IMR-90 (cell line): Measurements from ENCODE around the gene EPB41L4A. TPM values are rescaled to one million over a fixed set of nuclear protein-coding genes. Genes with fewer than 3 reads are reported as not detected.

Experiments used
- ATAC-seq: fragments of 200-7000 bp; cut with Tn5 transposase; 2 replicates; pipeline ENCODE4 v1.9.1; 2020; ENCODE audit warnings: low read depth, mild to moderate bottlenecking, moderate library complexity
- BruUV-seq: library from RNA; stranded (reverse); fragments of 400-500 nt; replicated peaks from 2 replicates; lab custom pipeline; 2021; lab: Mats Ljungman, UMichigan
- CTCF ChIA-PET: fragments of 300-600 bp; formaldehyde crosslinking; extraction: SDS; loops from one replicate; lab custom pipeline; 2021; ENCODE audit warnings: antibody characterized with exemption; lab: Yijun Ruan, JAX
- POLR2A ChIA-PET: fragments of 300-600 bp; sonication (Branson Sonifier 250); formaldehyde crosslinking; loops from one replicate; lab custom pipeline; 2022; ENCODE audit warnings: antibody characterized with exemption; ENCODE audit not compliant: unreplicated experiment; lab: Charles Lee
- DNase-seq: peaks from one replicate; pipeline ENCODE4 v3.0.0; 2013
- H2AFZ ChIP-seq: replicated peaks from 2 replicates; pipeline ENCODE3; 2013; ENCODE audit warnings: low read length, mild to moderate bottlenecking; ENCODE audit not compliant: poor library complexity
- H2AK5ac ChIP-seq: 2 replicates; pipeline ENCODE4 v1.6.1; 2013; ENCODE audit warnings: low read depth, low read length, inconsistent platforms
- H2AK9ac ChIP-seq: replicated peaks from 2 replicates; pipeline ENCODE3; 2013; ENCODE audit warnings: mild to moderate bottlenecking, low read depth, low read length, moderate library complexity; ENCODE audit not compliant: poor library complexity
- H2BK120ac ChIP-seq: 2 replicates; pipeline ENCODE4 v1.6.1; 2013; ENCODE audit warnings: low read depth, low read length, inconsistent platforms
- H2BK15ac ChIP-seq: 3 replicates; pipeline ENCODE4 v1.6.1; 2013; ENCODE audit warnings: low read depth, low read length, inconsistent platforms
- H2BK20ac ChIP-seq: 2 replicates; pipeline ENCODE4 v1.6.1; 2013; ENCODE audit warnings: low read depth, mild to moderate bottlenecking, inconsistent platforms, low read length, moderate library complexity
- H2BK5ac ChIP-seq: 2 replicates; pipeline ENCODE4 v1.6.1; 2013; ENCODE audit warnings: mild to moderate bottlenecking, low read depth, low read length, inconsistent platforms; ENCODE audit not compliant: poor library complexity, severe bottlenecking
- H3K14ac ChIP-seq: replicated peaks from 2 replicates; pipeline ENCODE4 v1.6.1; 2013; ENCODE audit warnings: low read depth, low read length, inconsistent platforms
- H3K18ac ChIP-seq: 2 replicates; pipeline ENCODE4 v1.6.1; 2013; ENCODE audit warnings: low read depth, low read length, control low read depth
- H3K23ac ChIP-seq: 2 replicates; pipeline ENCODE4 v1.6.1; 2013; ENCODE audit warnings: low read depth, low read length, inconsistent platforms
- H3K27ac ChIP-seq: 2 replicates; pipeline ENCODE4 v1.5.1; 2013; ENCODE audit warnings: mild to moderate bottlenecking, control low read depth, low read length; ENCODE audit not compliant: insufficient read depth
- H3K27me3 ChIP-seq: 2 replicates; pipeline ENCODE4 v1.6.1; 2013; ENCODE audit warnings: low read length; ENCODE audit not compliant: control insufficient read depth, insufficient read depth
- H3K36me3 ChIP-seq: 2 replicates; pipeline ENCODE4 v1.6.1; 2013; ENCODE audit warnings: low read length, mixed read lengths; ENCODE audit not compliant: control insufficient read depth, insufficient read depth
- H3K4ac ChIP-seq: 2 replicates; pipeline ENCODE4 v1.6.1; 2013; ENCODE audit warnings: low read depth, low read length, inconsistent platforms
- H3K4me1 ChIP-seq: 2 replicates; pipeline ENCODE4 v1.6.1; 2013; ENCODE audit warnings: low read length, mixed read lengths; ENCODE audit not compliant: control insufficient read depth, insufficient read depth
- H3K4me2 ChIP-seq: 2 replicates; pipeline ENCODE4 v1.6.1; 2013; ENCODE audit warnings: low read depth, mild to moderate bottlenecking, control low read depth, low read length, moderate library complexity
- H3K4me3 ChIP-seq: 2 replicates; pipeline ENCODE4 v1.5.1; 2013; ENCODE audit warnings: low read depth, mild to moderate bottlenecking, control low read depth, low read length, moderate library complexity; ENCODE audit not compliant: insufficient read depth
- H3K56ac ChIP-seq: 2 replicates; pipeline ENCODE4 v1.6.1; 2013; ENCODE audit warnings: low read length, inconsistent platforms; ENCODE audit not compliant: insufficient read depth; ENCODE audit errors: extremely low read depth
- H3K79me1 ChIP-seq, 2 experiments: 2 replicates each; pipeline ENCODE4 v1.6.1; 2013; ENCODE audit warnings: low read length in 2 of 2, inconsistent platforms in 1 of 2, low read depth in 1 of 2
- H3K9ac ChIP-seq: 2 replicates; pipeline ENCODE4 v1.6.1; 2013; ENCODE audit warnings: low read depth, low read length, control low read depth
- H3K9me1 ChIP-seq: 2 replicates; pipeline ENCODE4 v1.6.1; 2013; ENCODE audit warnings: low read length, inconsistent platforms; ENCODE audit not compliant: insufficient read depth
- H3K9me3 ChIP-seq: 2 replicates; pipeline ENCODE4 v1.6.1; 2013; ENCODE audit warnings: low read length; ENCODE audit not compliant: control insufficient read depth, insufficient read depth
- H4K20me1 ChIP-seq: 2 replicates; pipeline ENCODE4 v1.6.1; 2013; ENCODE audit warnings: low read length, inconsistent platforms; ENCODE audit not compliant: insufficient read depth
- H4K5ac ChIP-seq: 2 replicates; pipeline ENCODE4 v1.6.1; 2013; ENCODE audit warnings: mild to moderate bottlenecking, low read depth, low read length, control low read depth
- H4K8ac ChIP-seq, 2 experiments: 2 replicates each; pipeline ENCODE4 v1.6.1; 2013; ENCODE audit warnings: low read depth in 2 of 2, low read length in 2 of 2, control low read depth in 1 of 2, inconsistent platforms in 1 of 2
- H4K91ac ChIP-seq: 2 replicates; pipeline ENCODE4 v1.6.1; 2013; ENCODE audit warnings: low read depth, low read length, inconsistent platforms; ENCODE audit not compliant: insufficient read depth
- BHLHE40 ChIP-seq: fragments of 150-350 bp; IDR thresholded peaks from 2 replicates; pipeline ENCODE4 v1.6.1; 2016; ENCODE audit warnings: mild to moderate bottlenecking, low read depth, low read length
- ELK1 ChIP-seq: fragments of 150-350 bp; IDR thresholded peaks from 2 replicates; pipeline ENCODE4 v1.6.1; 2016; ENCODE audit warnings: low read depth, mild to moderate bottlenecking, low read length, moderate library complexity, borderline replicate concordance
- FOS ChIP-seq: fragments of 150-350 bp; IDR thresholded peaks from 2 replicates; pipeline ENCODE4 v1.6.1; 2016; ENCODE audit warnings: low read depth, low read length
- RAD21 ChIP-seq: IDR thresholded peaks from 2 replicates; pipeline ENCODE4 v1.6.1; 2012; ENCODE audit warnings: low read length, improper control_type of control experiment
- RCOR1 ChIP-seq: IDR thresholded peaks from 2 replicates; pipeline ENCODE4 v1.6.1; 2012; ENCODE audit warnings: mild to moderate bottlenecking, low read length, improper control_type of control experiment; ENCODE audit not compliant: insufficient replicate concordance
- WGBS, 2 experiments: methylation state at CpG; one replicate each; pipeline versions ENCODE4 v1.1.5 to v1.1.7; 2013; ENCODE audit warnings: missing lambda C conversion rate in 2 of 2; ENCODE audit not compliant: insufficient read length in 1 of 2; ENCODE audit errors: extremely low coverage in 2 of 2; 5-methylcytosine and 5-hydroxymethylcytosine counted together
- dilution Hi-C: fragments of 300-500 bp; cut with HindIII; formaldehyde crosslinking; loops from one replicate; pipeline ENCODE4 v1.14.3; 2018; ENCODE audit warnings: low sequenced_read_pairs; ENCODE audit not compliant: unreplicated experiment
- in situ Hi-C: fragments of 300-500 bp; cut with MboI; formaldehyde crosslinking; loops from 3 replicates; pipeline ENCODE4 v1.14.3; 2019; ENCODE audit warnings: low sequenced_read_pairs, inconsistent platforms, mixed read lengths
- intact Hi-C: fragments of 100-400 bp; cut with micrococcal nuclease; formaldehyde crosslinking; loops from 2 replicates; pipeline ENCODE4 v1.10.0; 2022
- polyA plus RNA-seq, 3 experiments: library from polyadenylated mRNA; depleted of rRNA; stranded (reverse); fragments of >200 nt; gene quantifications; 2 replicates each; pipeline ENCODE4 v1.2.3, GENCODE V29; 2012; ENCODE audit warnings: low replicate concordance in 1 of 3
- total RNA-seq: library from RNA; depleted of rRNA; stranded (reverse); fragments of >200 nt; gene quantifications from 2 replicates; pipeline ENCODE4 v1.2.3, GENCODE V29; 2012
- TF ChIP-seq, protein P1 (sequence below): conservative IDR thresholded peaks from 2 replicates; pipeline ENCODE4 v1.5.1; 2012; ENCODE audit warnings: mild to moderate bottlenecking, low read depth, low read length, improper control_type of control experiment

EPB41L4A gene
- total and polyA plus RNA-seq, 2 of the 4 experiments (the other 2 are of a cell fraction), result under 0.01 to 0.02 TPM

GRCh38 chr5:112245656-112246055, 173.4 kb downstream of the EPB41L4A start:
- no peak overlapping the region for H2AK9ac ChIP-seq
- no peak overlapping the region for H3K4me2 ChIP-seq
- H2AFZ ChIP-seq, result no peak overlapping the region
- intact Hi-C loops, result no loop called here
- no peak overlapping the region for H3K56ac ChIP-seq
- H2AK5ac ChIP-seq, result no peak overlapping the region
- dilution Hi-C loops, result no loop called here
- H4K20me1 ChIP-seq, result no peaks in the 10 kb centered on the region
- no peaks in the 10 kb centered on the region for H3K9me1 ChIP-seq
- in situ Hi-C loops, result no loop called here
- no peak overlapping the region for H3K23ac ChIP-seq
- no peaks in the 10 kb centered on the region for H3K9me3 ChIP-seq
- ATAC-seq (no peak), DNase-seq (no peak)
- H2BK5ac ChIP-seq, result no peak overlapping the region
- 0% methylated on average over 1 of the region's 5 CpGs; no CpG with 5 or more reads in 1 of the 2 experiments for WGBS, 2 experiments
- H4K5ac ChIP-seq, result no peak overlapping the region
- no TSS peak for BruUV-seq
- H3K36me3 ChIP-seq, result no peaks in the 10 kb centered on the region
- H2BK120ac ChIP-seq, result no peak overlapping the region
- ChIA-PET POLR2A (no interaction called here), CTCF (interaction anchor here (0.6 kb wide), 2 partner anchors 13 to 48 kb away, joined by 3 read pairs; no protein-coding TSS in a partner anchor)
- no peaks in the 10 kb centered on the region for H3K27me3 ChIP-seq
- H4K8ac ChIP-seq, result no peak overlapping the region
- H3K4ac ChIP-seq, result no peak overlapping the region
- H2BK20ac ChIP-seq, result no peak overlapping the region
- no peak overlapping the region for H3K4me3 ChIP-seq
- no peak overlapping the region for H2BK15ac ChIP-seq
- no peak overlapping the region for H3K27ac ChIP-seq
- H3K4me1 ChIP-seq, result no peaks in the 10 kb centered on the region
- H3K18ac ChIP-seq, result no peak overlapping the region
- H3K79me1 ChIP-seq, result no peaks in the 10 kb centered on the region
- H3K9ac ChIP-seq, result no peak overlapping the region
- no peak overlapping the region for H3K14ac ChIP-seq
- TF ChIP-seq, protein P1, sequence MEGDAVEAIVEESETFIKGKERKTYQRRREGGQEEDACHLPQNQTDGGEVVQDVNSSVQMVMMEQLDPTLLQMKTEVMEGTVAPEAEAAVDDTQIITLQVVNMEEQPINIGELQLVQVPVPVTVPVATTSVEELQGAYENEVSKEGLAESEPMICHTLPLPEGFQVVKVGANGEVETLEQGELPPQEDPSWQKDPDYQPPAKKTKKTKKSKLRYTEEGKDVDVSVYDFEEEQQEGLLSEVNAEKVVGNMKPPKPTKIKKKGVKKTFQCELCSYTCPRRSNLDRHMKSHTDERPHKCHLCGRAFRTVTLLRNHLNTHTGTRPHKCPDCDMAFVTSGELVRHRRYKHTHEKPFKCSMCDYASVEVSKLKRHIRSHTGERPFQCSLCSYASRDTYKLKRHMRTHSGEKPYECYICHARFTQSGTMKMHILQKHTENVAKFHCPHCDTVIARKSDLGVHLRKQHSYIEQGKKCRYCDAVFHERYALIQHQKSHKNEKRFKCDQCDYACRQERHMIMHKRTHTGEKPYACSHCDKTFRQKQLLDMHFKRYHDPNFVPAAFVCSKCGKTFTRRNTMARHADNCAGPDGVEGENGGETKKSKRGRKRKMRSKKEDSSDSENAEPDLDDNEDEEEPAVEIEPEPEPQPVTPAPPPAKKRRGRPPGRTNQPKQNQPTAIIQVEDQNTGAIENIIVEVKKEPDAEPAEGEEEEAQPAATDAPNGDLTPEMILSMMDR, result no peak
- TF ChIP-seq FOS (no peak), RCOR1 (no peak), RAD21 (no peak), ELK1 (no peak), BHLHE40 (no peak)
- H4K91ac ChIP-seq, result no peak overlapping the region
